Fibroblast of villous mesenchyme (primary cell): ENCODE results near the gene NRF1. TPM values are rescaled to one million over a fixed set of nuclear protein-coding genes. Genes with fewer than 3 reads are reported as not detected.

Experiments used
- DNase-seq: peaks from one replicate; pipeline ENCODE4 v3.0.0-alpha.2; 2010; ENCODE audit warnings: low read depth
- H3K4me3 ChIP-seq: 2 replicates; pipeline ENCODE4 v1.5.1; 2011; ENCODE audit warnings: low read depth, mild to moderate bottlenecking, low read length
- total RNA-seq: library from RNA; depleted of rRNA; stranded (reverse); fragments of >200 nt; gene quantifications from 2 replicates; pipeline ENCODE4 v1.2.3, GENCODE V29; 2012
- TF ChIP-seq, protein P1 (sequence below): IDR thresholded peaks from 2 replicates; pipeline ENCODE4 v1.5.1; 2012; ENCODE audit warnings: low read depth, mild to moderate bottlenecking, low read length; ENCODE audit not compliant: insufficient read depth

NRF1 gene
- total RNA-seq, 1 donor = 12.5 TPM

DNA sequence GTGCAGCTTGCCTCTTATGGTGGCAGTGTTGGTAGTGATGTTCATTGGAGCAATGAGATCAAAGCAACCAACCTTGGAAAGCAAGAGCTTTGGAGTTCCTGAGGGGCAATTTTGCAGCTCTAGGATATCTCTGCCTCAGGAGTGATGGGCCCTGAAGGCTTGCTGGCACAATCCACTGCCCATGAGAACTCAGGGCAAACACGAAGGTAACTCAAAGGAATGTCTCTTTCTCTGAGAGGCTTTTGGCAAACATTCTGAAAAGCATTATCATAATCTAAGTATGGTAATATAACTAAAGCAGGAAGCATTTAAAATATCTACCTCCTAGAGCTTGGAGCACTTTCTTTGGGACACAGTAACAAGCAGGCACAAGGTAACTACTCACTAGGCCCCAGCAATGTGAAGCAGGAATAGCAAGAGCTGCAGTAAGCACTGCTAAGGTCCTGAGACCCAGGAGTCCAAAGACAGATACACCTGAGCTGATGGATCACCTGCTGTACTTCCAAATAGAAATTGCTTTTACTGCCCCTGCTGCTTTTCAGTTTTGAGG lies 103.1 kb downstream of the NRF1 start:
- TF ChIP-seq, protein P1, sequence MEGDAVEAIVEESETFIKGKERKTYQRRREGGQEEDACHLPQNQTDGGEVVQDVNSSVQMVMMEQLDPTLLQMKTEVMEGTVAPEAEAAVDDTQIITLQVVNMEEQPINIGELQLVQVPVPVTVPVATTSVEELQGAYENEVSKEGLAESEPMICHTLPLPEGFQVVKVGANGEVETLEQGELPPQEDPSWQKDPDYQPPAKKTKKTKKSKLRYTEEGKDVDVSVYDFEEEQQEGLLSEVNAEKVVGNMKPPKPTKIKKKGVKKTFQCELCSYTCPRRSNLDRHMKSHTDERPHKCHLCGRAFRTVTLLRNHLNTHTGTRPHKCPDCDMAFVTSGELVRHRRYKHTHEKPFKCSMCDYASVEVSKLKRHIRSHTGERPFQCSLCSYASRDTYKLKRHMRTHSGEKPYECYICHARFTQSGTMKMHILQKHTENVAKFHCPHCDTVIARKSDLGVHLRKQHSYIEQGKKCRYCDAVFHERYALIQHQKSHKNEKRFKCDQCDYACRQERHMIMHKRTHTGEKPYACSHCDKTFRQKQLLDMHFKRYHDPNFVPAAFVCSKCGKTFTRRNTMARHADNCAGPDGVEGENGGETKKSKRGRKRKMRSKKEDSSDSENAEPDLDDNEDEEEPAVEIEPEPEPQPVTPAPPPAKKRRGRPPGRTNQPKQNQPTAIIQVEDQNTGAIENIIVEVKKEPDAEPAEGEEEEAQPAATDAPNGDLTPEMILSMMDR = no peak
- no peak for DNase-seq
- H3K4me3 ChIP-seq = no peak overlapping the region

DNA sequence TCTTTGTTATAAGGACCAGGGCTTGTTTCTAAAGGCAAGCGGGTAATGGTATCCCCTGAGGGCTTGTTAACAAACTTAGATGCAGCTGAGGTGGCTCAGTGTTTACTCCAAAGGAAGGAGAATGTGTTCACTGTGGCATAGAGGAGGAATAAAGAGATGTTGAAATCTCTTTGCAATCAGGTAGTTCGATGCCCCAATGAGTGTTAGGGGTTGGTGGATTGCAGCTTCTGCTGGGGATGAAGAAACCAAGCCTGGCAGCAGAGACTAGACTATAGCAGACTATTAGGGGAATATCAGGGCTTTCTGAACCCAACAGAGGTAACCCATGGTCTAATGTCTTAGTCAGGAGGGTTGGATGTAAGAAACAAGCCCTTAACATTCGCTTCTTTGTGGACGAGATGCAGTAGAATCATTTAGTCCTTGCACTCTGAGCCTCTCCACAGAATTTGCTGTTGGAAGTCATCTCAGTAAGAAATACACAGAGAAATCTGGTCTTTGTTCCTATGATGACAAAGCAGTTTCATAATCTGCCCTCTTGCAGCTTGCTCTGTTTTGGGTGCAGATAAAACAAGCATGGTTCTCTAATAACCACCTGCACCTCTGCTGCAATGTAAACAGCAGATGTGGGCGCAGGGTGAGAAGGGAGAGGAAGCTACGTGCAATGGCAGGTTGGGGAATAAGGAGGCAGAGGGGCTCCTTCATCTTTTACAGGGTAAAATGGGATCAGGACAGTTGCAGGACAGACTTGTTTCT lies 108.6 kb downstream of the NRF1 start:
- DNase-seq = peak; percentile 39
- TF ChIP-seq, protein P1 = no peak
- H3K4me3 ChIP-seq = no peak overlapping the region

DNA sequence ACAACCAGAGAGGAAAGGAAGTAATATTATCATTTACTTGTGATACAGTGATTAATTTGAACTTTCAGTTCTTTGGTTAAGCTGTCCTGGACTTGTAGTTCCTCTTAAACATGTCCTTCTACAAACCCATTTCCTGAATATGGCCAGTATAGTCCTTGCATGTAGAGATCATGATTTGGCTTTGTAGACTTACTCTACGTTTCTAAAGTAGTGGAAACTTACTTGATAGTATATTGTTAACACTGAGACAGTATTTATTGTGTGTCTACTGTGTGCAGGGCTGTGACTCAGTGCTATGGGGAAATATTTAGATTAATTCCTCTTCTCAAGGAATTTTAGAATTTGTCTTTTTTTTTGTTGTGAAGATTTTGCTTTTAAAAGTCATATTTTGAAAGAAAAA lies 109.5 kb downstream of the NRF1 start:
- no peak overlapping the region for H3K4me3 ChIP-seq
- DNase-seq = peak; percentile 33
- TF ChIP-seq, protein P1 = no peak

DNA sequence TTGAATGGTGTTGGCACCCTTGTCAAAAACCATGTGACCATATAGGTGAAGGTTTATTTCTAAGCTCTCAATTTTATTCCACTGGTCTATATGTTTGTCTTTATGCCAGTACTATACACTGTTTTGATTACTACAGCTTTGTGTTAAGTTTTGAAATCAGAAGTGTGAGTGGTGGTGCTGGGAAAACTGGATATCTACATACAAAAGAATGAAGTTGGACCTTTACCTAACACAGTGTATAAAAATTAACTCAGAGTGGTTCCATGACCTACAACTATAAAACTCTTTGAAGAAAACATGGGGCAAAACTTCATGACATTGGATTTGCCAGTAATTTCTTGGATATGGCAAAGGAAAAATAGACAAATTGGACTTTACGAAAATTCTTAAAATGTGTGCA lies 112.2 kb downstream of the NRF1 start:
- no peak for DNase-seq
- TF ChIP-seq, protein P1 = no peak
- H3K4me3 ChIP-seq = no peak overlapping the region

DNA sequence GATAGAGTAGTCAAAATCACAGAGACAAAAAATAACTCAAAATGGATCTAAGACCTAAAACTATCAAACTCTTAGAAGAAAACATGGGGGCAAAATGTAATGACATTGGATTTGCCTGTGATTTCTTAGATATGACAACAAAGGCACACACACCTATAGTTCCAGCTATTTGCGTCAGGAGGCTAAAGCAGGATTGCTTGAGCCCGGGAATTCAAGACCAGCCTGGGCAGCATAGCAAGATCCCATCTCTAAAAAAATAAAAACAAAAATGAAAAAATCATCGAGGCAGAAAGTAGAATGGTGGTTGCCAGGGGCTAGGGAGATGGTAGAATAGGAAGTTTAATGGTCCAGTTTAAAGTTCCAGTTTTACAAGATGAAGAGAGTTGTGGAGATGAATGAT lies 113.3 kb downstream of the NRF1 start:
- no peak for DNase-seq

DNA sequence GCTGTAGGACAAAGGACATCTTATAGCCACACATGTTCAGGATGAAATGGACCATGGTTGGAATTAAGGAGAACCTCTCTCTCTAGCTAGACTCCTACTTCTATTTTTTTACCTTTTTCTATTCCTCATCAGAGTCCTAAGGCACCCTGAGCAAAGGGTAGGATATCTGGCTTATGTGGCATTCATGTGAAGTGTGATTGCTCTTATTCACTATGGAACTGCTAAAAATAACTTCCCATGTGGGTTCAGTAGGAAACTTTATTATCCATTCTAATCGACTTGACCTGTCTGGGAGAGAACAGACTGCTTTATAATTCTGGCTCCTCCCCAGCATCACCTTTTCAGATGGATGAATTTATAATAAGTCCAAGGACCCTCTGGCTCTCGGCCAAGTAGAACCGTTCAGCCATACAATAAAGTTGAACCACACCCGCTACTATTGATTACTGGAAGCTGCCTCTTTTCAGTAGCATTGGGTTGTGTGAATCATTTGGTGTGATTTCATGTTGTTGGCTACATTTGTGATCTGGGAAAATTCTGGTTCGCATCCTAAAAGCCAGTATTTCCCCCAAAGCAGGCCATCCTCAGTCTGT lies 117.5 kb downstream of the NRF1 start:
- H3K4me3 ChIP-seq = no peak overlapping the region
- DNase-seq = no peak
- TF ChIP-seq, protein P1 = no peak

More for the DNA sequence above, 113.3 kb downstream of the NRF1 start:
- H3K4me3 ChIP-seq = no peak overlapping the region
- TF ChIP-seq, protein P1 = no peak
